Kidney epithelial cell (primary cell): ENCODE data around the gene MEGF6. TPM values are rescaled to one million over a fixed set of nuclear protein-coding genes. Genes with fewer than 3 reads are reported as not detected.

ENCODE experiments used
- DNase-seq: peaks from one replicate; pipeline ENCODE4 v3.0.0-alpha.2; 2010; ENCODE audit warnings: low read depth
- H3K27me3 ChIP-seq: 2 replicates; pipeline ENCODE4 v1.6.0; 2011; ENCODE audit warnings: low read length; ENCODE audit not compliant: control insufficient read depth, insufficient read depth
- H3K36me3 ChIP-seq: 2 replicates; pipeline ENCODE4 v1.5.1; 2011; ENCODE audit warnings: low read length; ENCODE audit not compliant: control insufficient read depth, insufficient read depth
- H3K4me3 ChIP-seq: 2 replicates; pipeline ENCODE4 v1.5.1; 2011; ENCODE audit warnings: low read depth, mild to moderate bottlenecking, control low read depth, low read length
- CTCF ChIP-seq: IDR thresholded peaks from 2 replicates; pipeline ENCODE4 v1.5.1; 2011; ENCODE audit warnings: mild to moderate bottlenecking, moderate library complexity, low read length, control low read depth, inconsistent platforms; ENCODE audit not compliant: insufficient read depth, poor library complexity, severe bottlenecking
- total RNA-seq: library from RNA; depleted of rRNA; stranded (reverse); fragments of >200 nt; gene quantifications from 2 replicates; pipeline ENCODE4 v1.2.3, GENCODE V29; 2015

MEGF6 gene
- total RNA-seq, 1 donor from 2014 or later, result 13.1 TPM

GRCh38 chr1:3506943-3507342, 104.4 kb downstream of the MEGF6 start:
- H3K4me3 ChIP-seq, result no peak overlapping the region
- H3K27me3 ChIP-seq, result no peaks in the 10 kb centered on the region
- no peak for DNase-seq
- no peaks in the 10 kb centered on the region for H3K36me3 ChIP-seq
- TF ChIP-seq CTCF, result no peak

GRCh38 chr1:3506041-3506440, 105.3 kb downstream of the MEGF6 start:
- no peak for TF ChIP-seq CTCF
- H3K27me3 ChIP-seq, result no peaks in the 10 kb centered on the region
- no peak overlapping the region for H3K4me3 ChIP-seq
- no peaks in the 10 kb centered on the region for H3K36me3 ChIP-seq
- DNase-seq, result no peak

DNA sequence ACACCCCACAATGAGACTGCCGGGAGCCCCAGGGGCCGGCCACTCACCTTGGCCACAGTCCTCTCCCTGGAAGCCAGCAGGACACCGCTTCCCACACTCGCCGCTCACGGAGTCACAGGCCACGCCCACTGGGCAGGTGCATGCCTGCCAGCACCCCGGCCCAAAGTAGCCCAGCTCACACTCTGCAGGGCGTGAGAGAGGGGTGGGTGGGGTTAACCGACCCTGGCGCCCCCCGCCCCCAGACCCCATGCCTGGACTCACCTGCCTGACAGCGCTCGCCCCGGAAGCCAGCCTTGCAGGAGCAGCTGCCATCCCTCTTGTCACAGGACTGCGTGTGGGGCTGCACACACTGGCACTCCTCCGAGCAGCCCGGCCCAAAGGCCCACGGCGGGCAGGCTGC, 106.1 kb downstream of the MEGF6 start:
- DNase-seq, result no peak
- Histone ChIP-seq H3K36me3 (no peaks in the 10 kb centered on the region), H3K27me3 (no peaks in the 10 kb centered on the region), H3K4me3 (no peak overlapping the region)
- TF ChIP-seq CTCF, result no peak

DNA sequence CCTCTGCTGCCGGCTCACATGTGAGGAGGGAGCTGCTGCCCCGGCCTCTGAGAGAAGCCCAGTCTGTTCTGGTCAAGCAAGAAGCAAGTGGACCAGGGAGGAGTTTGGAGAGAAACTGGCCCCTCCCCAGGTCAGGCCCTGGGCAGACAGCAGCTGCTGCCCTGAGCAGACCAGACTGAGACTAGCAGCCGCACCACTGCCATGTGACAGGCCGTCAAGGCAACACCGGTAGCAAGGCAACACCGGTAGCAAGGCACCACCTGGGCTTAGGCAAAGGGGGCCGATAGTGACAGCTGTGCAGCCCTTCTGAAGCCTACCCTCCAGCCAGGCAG, 106.5 kb downstream of the MEGF6 start:
- TF ChIP-seq CTCF, result no peak
- Histone ChIP-seq H3K27me3 (no peaks in the 10 kb centered on the region), H3K36me3 (no peaks in the 10 kb centered on the region), H3K4me3 (no peak overlapping the region)
- DNase-seq, result no peak

DNA sequence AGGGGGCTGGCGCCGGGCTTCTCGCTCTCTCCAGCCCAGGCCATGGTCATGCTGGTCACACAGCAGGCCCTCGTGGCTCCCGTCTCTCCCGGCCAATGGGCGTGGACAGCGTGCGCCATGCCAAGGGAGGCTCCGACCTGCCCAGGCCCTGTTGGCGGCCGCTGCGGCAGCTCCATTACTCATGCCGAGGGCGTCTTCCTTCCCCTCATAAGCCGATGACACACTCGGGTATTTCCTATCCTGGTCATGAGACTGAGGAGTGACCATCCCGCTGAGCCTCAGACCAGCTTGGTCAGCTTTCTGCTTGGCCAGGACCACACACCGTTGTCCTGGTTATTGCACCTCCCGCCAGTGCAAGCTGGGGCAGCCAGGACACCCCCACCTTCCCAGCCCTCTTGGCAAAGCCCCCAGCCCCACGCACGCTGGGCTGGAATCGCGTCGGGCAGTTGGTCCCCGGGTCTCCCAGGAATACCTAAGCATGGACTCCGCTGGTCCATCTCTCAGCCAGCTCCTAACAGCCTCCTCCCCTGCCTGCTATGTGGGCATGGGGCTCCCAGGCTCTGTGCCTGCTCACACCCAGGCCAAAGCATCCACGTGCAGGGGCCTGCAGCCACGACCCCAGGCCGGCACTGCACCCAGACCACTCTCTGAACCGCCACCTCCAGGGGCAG, 107.0 kb downstream of the MEGF6 start:
- no peak for TF ChIP-seq CTCF
- Histone ChIP-seq H3K27me3 (no peaks in the 10 kb centered on the region), H3K36me3 (no peaks in the 10 kb centered on the region), H3K4me3 (no peak overlapping the region)
- no peak for DNase-seq

GRCh38 chr1:3503525-3503886, 107.8 kb downstream of the MEGF6 start:
- Histone ChIP-seq H3K4me3 (no peak overlapping the region), H3K36me3 (no peaks in the 10 kb centered on the region), H3K27me3 (peaks cover 1% of the 10 kb centered on the region)
- no peak for DNase-seq
- TF ChIP-seq CTCF, result no peak
